Measurements from ENCODE around the gene PXDN. TPM values are rescaled to one million over a fixed set of nuclear protein-coding genes. Genes with fewer than 3 reads are reported as not detected.
"Not testable (repeated sequence)": the region's sequence is repeated elsewhere in the genome, so short reads cannot be mapped to it uniquely, and the experiment has no call there.

The PXDN gene
- total RNA-seq, 1 donor from 2014 or later = 189 TPM

DNA sequence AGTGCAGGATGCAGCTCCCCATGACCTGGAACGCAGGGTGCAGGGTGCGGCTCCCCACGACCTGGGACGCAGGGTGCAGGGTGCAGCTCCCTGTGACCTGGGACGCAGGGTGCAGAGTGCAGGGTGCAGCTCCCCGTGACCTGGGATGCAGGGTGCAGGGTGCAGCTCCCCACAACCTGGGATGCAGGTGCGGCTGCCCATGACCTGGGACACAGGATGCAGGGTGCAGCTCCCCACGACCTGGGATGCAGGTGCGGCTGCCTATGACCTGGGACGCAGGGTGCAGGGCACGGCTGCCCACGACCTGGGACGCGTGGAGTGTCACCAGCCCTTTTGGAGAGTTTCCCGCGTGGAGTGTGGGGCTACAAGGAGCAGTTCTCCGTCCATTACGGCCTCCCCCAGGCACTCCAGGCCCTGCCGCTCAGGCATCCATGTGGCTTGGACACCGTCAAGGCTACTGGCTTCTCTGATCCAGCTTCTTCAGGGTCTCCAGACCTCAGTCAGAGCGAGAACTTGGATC, 38.7 kb downstream of the PXDN start:
- DNase-seq = no peak

- DNase-seq = no peak
Observed at GRCh38 chr2:1704631-1705556, 39.4 kb downstream of the PXDN start.

GRCh38 chr2:1702186-1702565, 42.1 kb downstream of the PXDN start:
- DNase-seq = no peak

GRCh38 chr2:1701556-1702185, 42.6 kb downstream of the PXDN start:
- no peak for DNase-seq

DNA sequence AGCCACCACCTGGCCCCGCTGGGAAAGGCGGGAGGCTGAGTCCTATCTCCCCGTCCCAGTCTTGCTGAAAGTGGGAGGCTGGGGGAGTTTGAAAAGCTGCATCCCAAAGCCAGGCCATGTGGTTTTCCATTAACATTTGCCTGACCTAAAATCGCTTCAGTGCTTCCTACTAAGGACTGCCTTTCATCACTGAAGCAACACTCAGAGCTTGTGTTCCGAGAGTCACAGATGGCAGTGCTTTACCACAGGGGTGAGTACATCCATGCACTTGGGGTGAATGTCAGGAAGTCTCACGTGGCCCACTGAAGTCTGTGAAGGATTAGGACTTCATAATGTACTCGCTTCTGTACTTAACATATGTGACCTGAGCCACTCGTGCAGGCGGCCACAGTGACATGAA, 43.3 kb downstream of the PXDN start:
- DNase-seq = no peak

DNA sequence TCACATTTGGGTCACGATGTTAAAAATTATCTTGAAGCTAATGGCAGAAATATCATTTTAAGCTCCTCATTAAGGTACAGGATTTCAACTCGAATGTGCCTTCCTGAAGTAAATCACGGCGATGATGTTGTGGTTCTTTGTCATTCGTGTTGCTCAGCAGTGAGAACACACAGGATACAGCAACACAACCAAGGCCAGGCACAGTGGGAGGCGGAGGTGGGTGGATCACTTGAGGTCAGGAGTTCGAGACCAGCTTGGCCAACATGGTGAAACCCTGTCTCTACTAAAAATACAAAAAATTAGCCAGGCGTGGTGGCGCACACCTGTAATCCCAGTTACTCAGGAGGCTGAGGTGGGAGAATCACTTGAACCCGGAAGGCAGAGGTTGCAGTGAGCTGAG, 43.9 kb downstream of the PXDN start:
- not testable (repeated sequence) for DNase-seq

DNA sequence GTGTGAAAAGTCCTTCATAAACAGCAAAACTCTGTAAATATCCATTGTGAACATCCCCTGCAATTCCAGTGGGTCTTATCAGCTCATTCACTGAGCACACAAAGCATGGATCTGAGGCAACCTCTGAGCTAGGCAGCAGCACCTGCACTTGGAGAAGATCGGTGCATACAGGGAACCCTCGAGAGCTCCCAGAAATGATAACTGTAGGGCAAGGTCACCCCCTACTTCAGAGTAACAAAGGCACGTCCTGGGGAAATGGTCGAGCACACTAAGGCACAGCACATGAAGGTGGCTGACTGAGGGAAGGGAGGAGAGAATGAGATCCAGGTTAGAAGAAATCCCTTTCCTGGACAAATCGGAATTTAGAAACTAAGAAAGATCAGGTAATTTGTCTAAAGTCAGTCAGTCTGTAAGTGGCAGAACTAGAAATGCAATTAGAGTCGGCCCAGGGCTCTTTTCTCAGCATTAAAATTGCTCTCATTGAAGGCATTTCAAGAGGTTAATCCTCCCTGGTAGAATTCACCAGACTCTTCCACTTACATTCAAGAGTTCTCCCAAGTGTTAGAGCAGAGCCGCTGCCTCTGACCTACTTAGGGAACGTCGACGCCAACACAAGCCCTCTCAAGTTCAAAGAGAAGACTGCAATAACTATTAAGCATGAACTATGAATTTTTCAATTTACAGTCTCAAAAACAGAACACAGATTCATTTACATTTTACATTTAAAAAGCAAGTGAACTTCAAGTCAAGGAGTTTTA, 45.9 kb downstream of the PXDN start:
- peak; percentile 64 for DNase-seq

GRCh38 chr2:1697601-1698000, 46.7 kb downstream of the PXDN start:
- no peak for DNase-seq

DNA sequence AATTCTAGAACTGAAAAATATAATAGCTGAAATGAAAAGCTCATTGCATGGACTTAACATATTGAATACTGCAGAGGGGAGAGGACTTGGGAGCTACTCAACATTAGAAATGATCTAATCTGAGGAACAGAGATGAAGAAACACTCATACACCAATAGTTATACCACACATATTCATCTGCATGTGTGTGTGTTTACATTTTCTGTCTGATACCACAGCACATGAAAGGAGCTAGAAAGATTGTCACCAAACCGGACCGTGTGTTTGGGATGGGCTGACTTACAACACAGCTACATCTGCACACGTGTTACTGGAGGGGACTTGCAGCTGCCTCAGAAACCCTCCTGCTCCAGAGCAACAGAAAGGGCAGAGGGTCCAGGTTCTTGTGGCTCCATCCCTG, 47.8 kb downstream of the PXDN start:
- no peak for DNase-seq

DNA sequence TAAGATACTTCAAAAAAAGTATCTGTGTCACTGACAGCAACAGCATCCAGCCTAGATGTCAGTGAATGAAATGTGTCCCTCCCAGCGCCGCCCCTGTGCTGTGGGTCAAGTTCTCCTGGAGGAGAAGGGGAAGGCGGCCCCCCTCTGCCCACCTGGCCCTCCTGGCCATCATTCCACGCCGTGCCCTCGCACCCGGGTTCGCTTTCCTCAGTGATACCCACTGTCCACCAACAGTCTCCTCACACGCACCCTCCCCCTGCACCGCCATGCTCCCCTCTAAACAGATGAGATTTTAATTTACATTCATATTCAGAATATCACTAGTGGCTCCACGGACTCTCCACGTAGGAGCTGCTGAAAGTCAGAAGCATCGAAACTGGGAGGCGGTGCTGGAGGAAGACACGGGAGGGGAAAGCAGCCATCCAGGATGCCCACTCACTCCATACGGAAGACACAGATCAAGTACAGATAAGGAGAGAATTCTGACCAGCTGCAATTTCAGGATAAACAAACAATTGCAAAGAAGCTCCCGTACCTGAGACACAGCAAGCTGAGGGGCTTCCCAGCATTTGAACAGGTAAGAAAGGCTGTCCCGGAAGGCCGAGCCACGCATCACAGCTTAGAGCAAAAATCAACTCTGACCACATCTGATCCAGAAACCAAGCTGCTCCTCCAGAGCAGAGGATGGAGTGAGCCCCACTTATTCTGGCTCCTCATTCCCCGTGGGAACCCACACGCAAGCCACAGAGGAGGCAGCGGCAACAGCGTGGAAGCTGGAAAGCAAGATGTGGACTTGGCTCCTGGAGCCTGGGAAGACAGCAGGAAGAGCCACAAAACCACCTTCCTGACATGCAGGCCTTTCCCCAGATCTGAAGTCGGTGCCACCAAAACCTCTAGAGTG, 49.7 kb downstream of the PXDN start:
- no peak for DNase-seq

GRCh38 chr2:1693723-1694122, 50.6 kb downstream of the PXDN start:
- DNase-seq = no peak

- DNase-seq = no peak
Observed at GRCh38 chr2:1692342-1692741, 52.0 kb downstream of the PXDN start.

- DNase-seq = no peak
Observed at GRCh38 chr2:1691366-1691765, 52.9 kb downstream of the PXDN start.

DNA sequence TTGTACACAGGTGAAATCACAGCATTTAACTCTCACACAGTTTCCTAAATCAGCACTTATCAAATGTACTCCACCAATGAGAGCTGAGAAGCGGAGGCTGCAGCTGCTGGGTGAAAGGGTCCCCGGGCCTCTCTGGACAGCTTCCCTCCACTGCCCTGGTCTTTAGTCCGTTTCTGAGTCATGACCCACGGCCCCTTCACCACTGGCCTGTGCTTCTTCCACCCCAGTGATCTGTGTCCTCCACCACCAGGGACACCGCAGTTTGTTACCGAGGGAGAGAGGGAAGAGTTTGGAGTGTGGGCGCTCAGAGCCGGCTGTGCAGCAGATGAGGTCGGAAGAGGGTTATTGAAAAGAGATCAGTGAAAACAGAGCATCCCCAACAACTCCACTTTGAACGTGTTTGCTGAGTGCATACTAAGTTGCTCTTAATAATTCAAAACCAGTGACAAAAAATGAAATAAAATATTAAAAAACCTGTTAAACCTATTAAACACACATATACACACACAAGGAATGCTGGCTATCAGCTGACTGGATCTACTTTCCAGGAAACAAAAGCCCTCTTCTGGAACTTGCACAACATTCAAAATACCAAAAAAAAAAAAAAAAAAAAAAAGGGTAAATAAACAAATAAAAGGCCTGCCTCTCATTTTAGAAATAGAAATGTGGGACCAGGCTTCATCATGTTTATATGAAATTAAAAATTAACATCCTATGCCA, 54.1 kb downstream of the PXDN start:
- DNase-seq = no peak

DNA sequence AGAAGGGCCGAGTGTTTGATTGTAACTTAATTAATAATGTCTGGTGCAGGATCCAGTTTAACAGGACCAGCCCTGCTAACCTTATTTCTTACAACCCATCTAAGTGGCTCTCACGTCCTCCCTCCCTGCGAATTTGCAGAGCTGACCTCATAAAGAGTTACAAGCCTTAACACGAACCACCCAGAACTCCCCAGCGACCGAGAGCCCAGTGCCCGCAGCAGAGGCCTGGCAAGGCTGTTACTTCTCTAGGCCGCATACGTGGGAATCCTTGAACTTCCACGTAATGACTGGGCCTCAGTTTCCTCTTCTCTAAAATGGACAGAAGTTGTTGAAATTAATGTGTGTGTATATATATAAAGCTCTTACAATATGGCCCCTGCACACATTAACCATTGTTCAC, 55.5 kb downstream of the PXDN start:
- no peak for DNase-seq

GRCh38 chr2:1688161-1688560, 56.2 kb downstream of the PXDN start:
- DNase-seq = peak; percentile 40

GRCh38 chr2:1687254-1687653, 57.1 kb downstream of the PXDN start:
- no peak for DNase-seq

- peak; percentile 89 for DNase-seq
Observed at GRCh38 chr2:1686784-1687105, 57.6 kb downstream of the PXDN start.

GRCh38 chr2:1685957-1686783, 58.1 kb downstream of the PXDN start:
- no peak for DNase-seq
